Stimulated activated CD8-positive, alpha-beta memory T cell treated with anti-CD3 and anti-CD28 coated beads, Interleukin-12 subunit alpha, Interleukin-12 subunit beta, amount 100 ng/mL, for 4 hours (primary cell): ENCODE measurements around the gene CCM2L.

Experiments used
- DNase-seq: peaks from one replicate; pipeline ENCODE4 v3.0.0-alpha.2; 2020; ENCODE audit warnings: low read depth

The CCM2L gene

GRCh38 chr20:32057656-32058184 is 47.5 kb downstream of the CCM2L start:
- DNase-seq: no peak

GRCh38 chr20:32059189-32059588 is 49.0 kb downstream of the CCM2L start:
- DNase-seq: no peak

- DNase-seq: no peak
Observed at GRCh38 chr20:32062776-32063170, 52.5 kb downstream of the CCM2L start.

GRCh38 chr20:32063695-32064094 is 53.5 kb downstream of the CCM2L start:
- no peak for DNase-seq

GRCh38 chr20:32064667-32065066 is 54.4 kb downstream of the CCM2L start:
- no peak for DNase-seq

- no peak for DNase-seq
Observed at GRCh38 chr20:32067234-32067821, 57.1 kb downstream of the CCM2L start.

DNA sequence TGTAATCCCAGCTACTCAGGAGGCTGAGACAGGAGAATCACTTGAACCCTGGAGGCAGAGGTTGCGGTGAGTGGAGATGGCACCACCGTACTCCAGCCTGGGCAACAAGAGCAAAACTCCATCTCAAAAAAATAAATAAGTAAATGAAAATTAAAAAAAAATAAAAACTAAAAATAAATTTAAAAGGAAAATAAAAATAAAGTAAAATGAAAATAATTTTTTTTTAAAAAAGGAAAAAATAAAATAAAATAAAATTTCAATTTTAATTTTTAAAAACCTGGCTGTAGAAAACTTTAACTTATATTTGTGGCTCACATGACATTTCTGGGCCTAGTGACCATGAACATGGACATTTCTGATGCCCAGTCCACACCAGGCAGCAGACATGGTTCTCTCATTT is 57.9 kb downstream of the CCM2L start:
- no peak for DNase-seq

- DNase-seq: no peak
Observed at GRCh38 chr20:32069711-32070110, 59.5 kb downstream of the CCM2L start.

- no peak for DNase-seq
Observed at GRCh38 chr20:32070282-32070681, 60.0 kb downstream of the CCM2L start.

- no peak for DNase-seq
Observed at GRCh38 chr20:32070690-32071213, 60.5 kb downstream of the CCM2L start.

- no peak for DNase-seq
Observed at GRCh38 chr20:32071395-32072167, 61.3 kb downstream of the CCM2L start.

- DNase-seq: no peak
Observed at GRCh38 chr20:32072168-32072750, 62.0 kb downstream of the CCM2L start.

GRCh38 chr20:32075534-32075933 is 65.3 kb downstream of the CCM2L start:
- DNase-seq: no peak

- no peak for DNase-seq
Observed at GRCh38 chr20:32077190-32077589, 67.0 kb downstream of the CCM2L start.

GRCh38 chr20:32078322-32078721 is 68.1 kb downstream of the CCM2L start:
- no peak for DNase-seq

- no peak for DNase-seq
Observed at GRCh38 chr20:32078791-32079190, 68.6 kb downstream of the CCM2L start.

DNA sequence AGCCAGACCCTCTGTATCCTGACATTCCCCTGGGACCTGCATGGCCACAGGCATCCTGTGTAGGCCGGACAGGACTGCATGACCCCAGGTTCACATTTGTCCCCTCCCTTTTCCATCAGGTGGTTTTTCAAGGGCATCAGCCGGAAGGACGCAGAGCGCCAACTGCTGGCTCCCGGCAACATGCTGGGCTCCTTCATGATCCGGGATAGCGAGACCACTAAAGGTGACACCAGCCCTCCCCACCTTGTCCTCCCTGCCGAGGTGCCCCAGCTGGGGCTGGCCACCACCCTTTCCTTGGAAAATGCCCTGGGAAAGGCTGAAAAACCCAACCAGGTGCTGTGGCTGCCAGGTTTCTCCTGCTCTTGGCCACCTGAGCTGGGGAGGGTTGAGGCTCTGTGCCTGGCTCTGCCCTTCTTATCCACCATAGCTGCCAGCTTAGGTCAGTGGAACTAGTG is 69.4 kb downstream of the CCM2L start:
- no peak for DNase-seq

- DNase-seq: no peak
Observed at GRCh38 chr20:32080783-32081182, 70.5 kb downstream of the CCM2L start.
